ENCODE measurements around the gene SMARCD1. TPM values are rescaled to one million over a fixed set of nuclear protein-coding genes. Genes with fewer than 3 reads are reported as not detected.

The SMARCD1 gene
- total RNA-seq, 6 donors from 2014 or later = 44.6 to 76.2 (median 51.0) TPM

DNA sequence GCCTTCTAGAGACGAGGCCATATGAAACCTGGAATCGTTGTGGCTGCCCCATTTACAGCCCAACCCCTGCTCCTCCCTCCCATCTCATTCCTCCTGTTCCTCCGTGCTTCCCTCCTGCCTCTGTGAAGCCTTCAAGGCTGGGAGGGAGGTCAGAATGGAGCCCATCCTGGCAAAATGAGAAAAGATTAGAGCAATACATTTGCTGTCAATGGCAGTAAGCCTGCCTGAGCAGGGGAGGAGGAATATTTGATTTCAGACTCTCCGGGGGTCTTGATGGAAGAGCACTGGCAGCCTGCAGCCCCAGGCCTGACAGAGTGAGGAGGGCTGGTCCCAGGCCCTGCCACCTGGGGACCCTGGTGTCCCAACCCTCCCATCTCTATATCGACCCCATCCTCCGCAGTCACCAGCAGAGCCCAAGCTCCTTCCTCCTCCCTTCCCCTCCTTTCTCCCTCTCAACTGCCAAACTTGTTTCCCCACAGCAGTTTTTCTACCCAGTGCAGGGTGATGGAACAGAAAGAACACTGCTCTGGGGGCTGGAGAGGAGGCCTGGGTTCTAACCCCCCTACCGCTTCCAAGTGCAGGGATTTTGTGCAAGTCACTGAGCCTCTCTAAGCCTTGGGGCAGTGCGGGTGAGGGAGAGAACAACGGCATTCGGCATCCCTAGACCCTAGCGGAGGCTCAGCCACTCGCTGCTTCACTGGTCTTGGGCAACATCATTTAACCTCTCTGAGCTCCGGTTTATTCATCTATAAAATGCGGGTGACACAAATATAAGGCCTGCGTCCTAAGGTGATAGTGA lies 43.9 kb upstream of the SMARCD1 start:
- WGBS, 2 donors = 78 to 80% methylated on average over 15 of the region's 15 CpGs
- no peaks in the 10 kb centered on the region for H3K27me3 ChIP-seq
- H3K9me3 ChIP-seq = no peaks in the 10 kb centered on the region
- H3K4me1 ChIP-seq = no peaks in the 10 kb centered on the region
- ATAC-seq (ENCODE audit: low FRiP score in 2 of 2) = no peak
- DNase-seq = no peak
- H3K27ac ChIP-seq = no peak overlapping the region
- TF ChIP-seq EP300 (IDR thresholded peaks at IDR 0.05) = no peak
- TF ChIP-seq POLR2A (IDR thresholded peaks at IDR 0.05) = no peak
- TF ChIP-seq, protein P1, sequence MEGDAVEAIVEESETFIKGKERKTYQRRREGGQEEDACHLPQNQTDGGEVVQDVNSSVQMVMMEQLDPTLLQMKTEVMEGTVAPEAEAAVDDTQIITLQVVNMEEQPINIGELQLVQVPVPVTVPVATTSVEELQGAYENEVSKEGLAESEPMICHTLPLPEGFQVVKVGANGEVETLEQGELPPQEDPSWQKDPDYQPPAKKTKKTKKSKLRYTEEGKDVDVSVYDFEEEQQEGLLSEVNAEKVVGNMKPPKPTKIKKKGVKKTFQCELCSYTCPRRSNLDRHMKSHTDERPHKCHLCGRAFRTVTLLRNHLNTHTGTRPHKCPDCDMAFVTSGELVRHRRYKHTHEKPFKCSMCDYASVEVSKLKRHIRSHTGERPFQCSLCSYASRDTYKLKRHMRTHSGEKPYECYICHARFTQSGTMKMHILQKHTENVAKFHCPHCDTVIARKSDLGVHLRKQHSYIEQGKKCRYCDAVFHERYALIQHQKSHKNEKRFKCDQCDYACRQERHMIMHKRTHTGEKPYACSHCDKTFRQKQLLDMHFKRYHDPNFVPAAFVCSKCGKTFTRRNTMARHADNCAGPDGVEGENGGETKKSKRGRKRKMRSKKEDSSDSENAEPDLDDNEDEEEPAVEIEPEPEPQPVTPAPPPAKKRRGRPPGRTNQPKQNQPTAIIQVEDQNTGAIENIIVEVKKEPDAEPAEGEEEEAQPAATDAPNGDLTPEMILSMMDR (IDR thresholded peaks at IDR 0.05) = no peak
- no peak for TF ChIP-seq POLR2AphosphoS5 (IDR thresholded peaks at IDR 0.05)
- no peak overlapping the region for H3K4me3 ChIP-seq
- no peaks in the 10 kb centered on the region for H3K36me3 ChIP-seq

DNA sequence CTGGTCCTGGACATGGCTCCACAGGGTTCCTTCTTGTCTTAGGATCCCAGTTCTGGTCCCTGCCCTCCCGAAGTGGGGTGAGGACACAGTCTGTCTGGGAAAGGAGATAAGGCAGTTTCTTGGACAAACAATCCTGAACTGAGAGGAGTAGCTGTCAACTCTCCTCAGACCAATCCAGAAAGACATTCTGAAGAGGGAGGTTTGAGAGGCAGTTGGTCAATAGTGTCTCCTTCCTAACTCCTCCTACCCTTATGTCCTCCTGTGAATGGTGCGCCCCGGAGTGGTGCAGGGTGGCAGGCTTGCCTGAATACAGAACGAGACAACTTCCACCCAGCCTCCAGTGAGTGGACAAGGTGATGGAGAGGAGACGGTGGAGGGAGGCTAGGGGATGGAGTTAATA lies 43.2 kb upstream of the SMARCD1 start:
- Histone ChIP-seq H3K4me3 (no peak overlapping the region), H3K36me3 (no peaks in the 10 kb centered on the region), H3K4me1 (no peaks in the 10 kb centered on the region), H3K27ac (no peak overlapping the region), H3K27me3 (no peaks in the 10 kb centered on the region), H3K9me3 (no peaks in the 10 kb centered on the region)
- 44 to 77% methylated on average over 5 of the region's 5 CpGs for WGBS, 2 donors
- TF ChIP-seq EP300 (IDR thresholded peaks at IDR 0.05) (no peak), POLR2AphosphoS5 (IDR thresholded peaks at IDR 0.05) (no peak), POLR2A (IDR thresholded peaks at IDR 0.05) (no peak)
- TF ChIP-seq, protein P1 (IDR thresholded peaks at IDR 0.05) = no peak
- ATAC-seq (ENCODE audit: low FRiP score in 2 of 2) (no peak), DNase-seq (no peak)

DNA sequence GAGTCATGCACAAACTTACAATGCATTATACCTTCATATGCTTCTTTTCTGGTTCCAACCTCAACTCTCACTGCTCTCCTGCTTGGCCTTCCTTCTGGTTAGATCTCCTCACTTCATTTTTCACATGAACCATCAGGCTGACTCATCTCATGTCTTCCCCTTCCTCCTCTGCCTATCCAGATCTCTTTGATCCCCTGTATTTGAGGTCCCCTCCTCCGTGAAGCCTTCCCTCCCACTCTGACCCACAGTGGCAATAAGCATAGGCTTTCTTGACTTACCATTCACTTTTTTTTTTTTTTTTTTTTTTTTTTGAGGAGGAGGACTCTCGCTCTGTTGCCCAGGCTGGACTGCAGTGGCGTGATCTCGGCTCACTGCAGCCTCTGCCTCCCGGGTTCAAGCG lies 42.4 kb upstream of the SMARCD1 start:
- TF ChIP-seq EP300 (IDR thresholded peaks at IDR 0.05) (no peak), POLR2A (IDR thresholded peaks at IDR 0.05) (no peak), POLR2AphosphoS5 (IDR thresholded peaks at IDR 0.05) (no peak)
- TF ChIP-seq, protein P1 (IDR thresholded peaks at IDR 0.05) = no peak
- ATAC-seq (ENCODE audit: low FRiP score in 2 of 2) (no peak), DNase-seq (no peak)
- Histone ChIP-seq H3K36me3 (no peaks in the 10 kb centered on the region), H3K27ac (no peak overlapping the region), H3K9me3 (no peaks in the 10 kb centered on the region), H3K4me3 (no peak overlapping the region), H3K27me3 (no peaks in the 10 kb centered on the region), H3K4me1 (no peaks in the 10 kb centered on the region)
- WGBS, 2 donors = 92 to 98% methylated on average over 6 of the region's 6 CpGs

DNA sequence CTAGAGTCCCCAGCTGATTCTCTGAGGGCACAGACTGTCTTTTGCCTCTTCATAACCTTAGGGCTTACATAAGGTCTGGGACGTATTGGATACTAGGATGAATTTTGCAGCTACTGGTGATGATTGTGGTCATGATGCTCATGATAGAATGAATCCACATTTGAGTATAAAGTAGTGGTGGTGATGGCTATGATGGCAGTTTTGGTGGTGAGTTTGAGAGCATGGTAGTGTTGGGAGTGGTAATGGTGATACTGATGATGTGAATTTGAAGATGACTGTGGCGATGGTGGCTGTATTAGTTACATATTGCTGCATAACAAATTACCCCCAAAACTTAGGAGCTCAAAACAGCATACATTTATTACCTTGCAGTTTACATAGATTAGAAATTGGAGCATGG lies 41.8 kb upstream of the SMARCD1 start:
- no peak for ATAC-seq (ENCODE audit: low FRiP score in 2 of 2)
- Histone ChIP-seq H3K9me3 (no peaks in the 10 kb centered on the region), H3K4me1 (no peaks in the 10 kb centered on the region), H3K4me3 (no peak overlapping the region), H3K27ac (no peak overlapping the region), H3K27me3 (no peaks in the 10 kb centered on the region), H3K36me3 (no peaks in the 10 kb centered on the region)
- TF ChIP-seq POLR2AphosphoS5 (IDR thresholded peaks at IDR 0.05) = no peak
- TF ChIP-seq POLR2A (IDR thresholded peaks at IDR 0.05) = no peak
- no peak for TF ChIP-seq EP300 (IDR thresholded peaks at IDR 0.05)
- TF ChIP-seq, protein P1 (IDR thresholded peaks at IDR 0.05) = no peak
- 88 to 96% methylated on average over 2 of the region's 2 CpGs for WGBS, 2 donors
- no peak for DNase-seq

DNA sequence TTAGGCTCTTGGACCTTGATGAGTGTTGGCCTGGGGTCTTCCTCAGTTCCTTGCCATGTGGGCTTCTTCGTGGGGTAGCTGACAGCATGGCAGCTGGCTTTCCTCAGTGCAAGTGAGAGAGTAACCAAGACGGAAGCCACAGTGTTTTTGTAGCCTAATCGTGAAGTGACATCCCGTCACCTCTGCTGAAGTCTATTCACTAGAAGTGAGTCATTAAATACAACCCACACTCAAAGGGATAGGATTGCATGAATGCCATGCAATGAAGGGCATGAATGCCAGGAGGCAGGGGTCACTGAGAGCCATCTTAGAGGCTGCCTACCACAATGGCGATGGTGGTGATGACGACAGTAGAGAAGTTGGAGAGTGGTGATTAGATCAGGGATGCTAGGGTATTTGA lies 41.3 kb upstream of the SMARCD1 start:
- 72 to 75% methylated on average over 4 to 6 of the region's 6 CpGs for WGBS, 2 donors

More for the DNA sequence above, 41.3 kb upstream of the SMARCD1 start:
- no peak overlapping the region for H3K4me3 ChIP-seq
- ATAC-seq (ENCODE audit: low FRiP score in 2 of 2) (no peak), DNase-seq (no peak)
- no peaks in the 10 kb centered on the region for H3K4me1 ChIP-seq
- TF ChIP-seq EP300 (IDR thresholded peaks at IDR 0.05) (no peak), POLR2A (IDR thresholded peaks at IDR 0.05) (no peak), POLR2AphosphoS5 (IDR thresholded peaks at IDR 0.05) (no peak)
- TF ChIP-seq, protein P1 (IDR thresholded peaks at IDR 0.05) = no peak
- no peaks in the 10 kb centered on the region for H3K36me3 ChIP-seq
- no peaks in the 10 kb centered on the region for H3K27me3 ChIP-seq
- H3K27ac ChIP-seq = no peak overlapping the region
- H3K9me3 ChIP-seq = no peaks in the 10 kb centered on the region

Data from upper lobe of left lung (tissue), 6 donors.